SU-DHL-6 (cell line): ENCODE data around the gene PCIF1.

Source experiments
- H2AFZ ChIP-seq: fragments of 200-600 bp; sonication (generic); 2 replicates; pipeline ENCODE4 v1.6.1; 2014; ENCODE audit warnings: low read depth, mild to moderate bottlenecking, moderate library complexity, mixed read lengths, antibody characterized with exemption, low read length; ENCODE audit not compliant: severe bottlenecking
- H3F3A ChIP-seq: fragments of 200-600 bp; shearing (Covaris generic); 2 replicates; pipeline ENCODE4 v1.6.0; 2016; ENCODE audit warnings: antibody characterized with exemption, mild to moderate bottlenecking; ENCODE audit not compliant: insufficient read depth
- H3K27ac ChIP-seq: fragments of 200-600 bp; sonication (generic); 2 replicates; pipeline ENCODE4 v1.5.1; 2016; ENCODE audit warnings: low read depth, mild to moderate bottlenecking, low read length, moderate library complexity, mixed read lengths
- H3K27me3 ChIP-seq: fragments of 200-600 bp; sonication (generic), shearing (Covaris generic); 2 replicates; pipeline ENCODE4 v1.6.0; 2014; ENCODE audit warnings: mild to moderate bottlenecking, low read length
- H3K36me3 ChIP-seq: fragments of 200-600 bp; sonication (generic); 2 replicates; pipeline ENCODE4 v1.6.1; 2014; ENCODE audit warnings: mild to moderate bottlenecking, low read length, mixed read lengths
- H3K4me2 ChIP-seq: fragments of 300-600, 200-600 bp; shearing (Covaris generic), sonication (generic); 2 replicates; pipeline ENCODE4 v1.6.0; 2014; ENCODE audit warnings: low read length, low read depth, mild to moderate bottlenecking; ENCODE audit not compliant: poor library complexity, severe bottlenecking
- H3K4me3 ChIP-seq: fragments of 200-600 bp; sonication (generic); 2 replicates; pipeline ENCODE4 v1.5.1; 2014; ENCODE audit warnings: antibody characterized with exemption, low read length, mild to moderate bottlenecking, mixed read lengths; ENCODE audit not compliant: insufficient read depth, poor library complexity, severe bottlenecking
- H3K79me2 ChIP-seq: fragments of 200-600 bp; sonication (generic); 2 replicates; pipeline ENCODE4 v1.6.1; 2014; ENCODE audit warnings: mild to moderate bottlenecking, low read length, moderate library complexity; ENCODE audit not compliant: insufficient read depth
- H3K9ac ChIP-seq: fragments of 200-600 bp; sonication (generic); 2 replicates; pipeline ENCODE4 v1.7.0; 2014; ENCODE audit warnings: mild to moderate bottlenecking, low read length
- H3K9me2 ChIP-seq: fragments of 200-600 bp; sonication (generic); replicated peaks from 2 replicates; pipeline ENCODE4 v1.6.1; 2014; ENCODE audit warnings: low read length; ENCODE audit not compliant: insufficient read depth
- H3K9me3 ChIP-seq: fragments of 200-600 bp; sonication (generic); 2 replicates; pipeline ENCODE4 v1.6.1; 2014; ENCODE audit warnings: low read length, mixed read lengths; ENCODE audit not compliant: insufficient read depth
- H4K20me1 ChIP-seq: fragments of 200-600 bp; sonication (generic); 2 replicates; pipeline ENCODE4 v1.6.1; 2014; ENCODE audit warnings: low read depth, mild to moderate bottlenecking, antibody characterized with exemption, low read length, moderate library complexity, mixed read lengths
- CTCF ChIP-seq: fragments of 200-600 bp; sonication (generic); IDR thresholded peaks from one replicate; pipeline ENCODE4 v1.5.1; 2017; ENCODE audit warnings: antibody characterized with exemption, mild to moderate bottlenecking, low read length, moderate library complexity; ENCODE audit not compliant: insufficient read depth, poor library complexity, severe bottlenecking
- EZH2phosphoT487 ChIP-seq: fragments of 200-600 bp; sonication (generic), shearing (Covaris generic); conservative IDR thresholded peaks from 2 replicates; pipeline ENCODE4 v1.6.1; 2018; ENCODE audit warnings: mild to moderate bottlenecking, antibody characterized with exemption, low read length, moderate library complexity, mixed read lengths

PCIF1 gene

GRCh38 chr20:45918779-45919537 lies 15.5 kb upstream of the PCIF1 start:
- H4K20me1 ChIP-seq, result no peaks in the 10 kb centered on the region
- TF ChIP-seq EZH2phosphoT487 (no peak), CTCF (no peak)
- no peaks in the 10 kb centered on the region for H3K27me3 ChIP-seq
- H3K27ac ChIP-seq, result no peak overlapping the region
- no peaks in the 10 kb centered on the region for H3F3A ChIP-seq
- no peaks in the 10 kb centered on the region for H3K79me2 ChIP-seq
- no peaks in the 10 kb centered on the region for H3K9me2 ChIP-seq
- H2AFZ ChIP-seq, result no peak overlapping the region
- no peaks in the 10 kb centered on the region for H3K9me3 ChIP-seq
- no peaks in the 10 kb centered on the region for H3K36me3 ChIP-seq
- H3K4me3 ChIP-seq, result no peak overlapping the region
- no peak overlapping the region for H3K4me2 ChIP-seq
- no peak overlapping the region for H3K9ac ChIP-seq

DNA sequence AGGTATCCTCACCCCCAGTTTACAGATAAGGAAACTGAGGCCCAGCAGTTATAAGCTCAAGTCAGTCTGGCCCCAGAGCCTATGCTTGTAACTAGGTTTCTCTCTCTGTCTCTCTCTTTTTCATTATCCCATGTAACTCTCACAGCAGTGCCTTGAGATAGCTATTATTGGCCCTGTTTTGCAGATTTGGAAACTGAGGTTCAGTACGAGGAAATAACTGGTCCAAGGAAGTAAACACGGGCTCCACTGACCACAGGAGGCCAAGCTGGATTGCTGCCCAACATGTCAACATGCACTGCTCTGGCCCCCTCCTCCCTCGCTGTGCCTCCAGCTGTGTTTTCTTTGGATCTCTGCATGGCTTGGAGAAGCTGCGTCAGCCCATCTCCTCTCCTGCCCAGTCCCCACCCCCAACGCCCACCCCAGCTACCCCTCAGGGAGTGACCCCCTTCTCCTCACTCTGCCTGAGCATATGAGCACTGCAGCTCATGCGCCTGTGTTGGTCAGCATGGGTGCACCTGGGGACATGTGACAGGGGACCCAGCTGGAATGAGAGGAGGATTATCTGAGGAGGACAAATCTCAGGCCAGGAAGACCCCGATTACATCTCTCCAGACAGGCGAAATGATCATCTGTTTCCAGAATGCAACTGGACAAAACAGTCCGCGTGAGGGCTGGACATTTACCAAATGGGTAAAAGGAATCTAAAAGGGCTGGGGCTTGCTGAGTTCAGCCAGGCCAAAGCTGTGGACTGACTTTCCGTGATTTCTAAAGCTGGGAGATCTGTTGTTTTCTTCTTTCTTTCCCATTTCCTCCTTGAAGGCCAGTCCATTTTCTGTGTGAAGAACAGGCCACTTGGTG lies 14.7 kb upstream of the PCIF1 start:
- Histone ChIP-seq H3K9me3 (no peaks in the 10 kb centered on the region), H3K27me3 (no peaks in the 10 kb centered on the region), H2AFZ (no peak overlapping the region), H3K79me2 (no peaks in the 10 kb centered on the region), H3K9me2 (no peaks in the 10 kb centered on the region), H4K20me1 (no peaks in the 10 kb centered on the region), H3K27ac (no peak overlapping the region), H3F3A (no peaks in the 10 kb centered on the region), H3K4me2 (no peak overlapping the region), H3K9ac (no peak overlapping the region), H3K36me3 (no peaks in the 10 kb centered on the region), H3K4me3 (no peak overlapping the region)
- TF ChIP-seq CTCF, result no peak
- no peak for TF ChIP-seq EZH2phosphoT487

GRCh38 chr20:45920462-45921336 lies 13.8 kb upstream of the PCIF1 start:
- Histone ChIP-seq H3K79me2 (no peaks in the 10 kb centered on the region), H3K27me3 (no peaks in the 10 kb centered on the region), H3K4me2 (no peak overlapping the region), H3F3A (no peaks in the 10 kb centered on the region), H4K20me1 (no peaks in the 10 kb centered on the region), H3K9me2 (no peaks in the 10 kb centered on the region), H3K9ac (no peak overlapping the region), H3K4me3 (no peak overlapping the region), H2AFZ (no peak overlapping the region), H3K27ac (no peak overlapping the region), H3K9me3 (no peaks in the 10 kb centered on the region), H3K36me3 (no peaks in the 10 kb centered on the region)
- no peak for TF ChIP-seq EZH2phosphoT487
- TF ChIP-seq CTCF, result no peak
